SJCRH30 (cell line): ENCODE measurements around the gene AVPR1A. TPM values are rescaled to one million over a fixed set of nuclear protein-coding genes. Genes with fewer than 3 reads are reported as not detected.

Experiments used
- DNase-seq, 2 experiments: peaks; one replicate each; pipeline ENCODE4 v3.0.0-alpha.2; 2015 to 2020
- H3K27ac ChIP-seq: fragments of 250-450 bp; sonication (Bioruptor Pico); 2 replicates; pipeline ENCODE4 v1.5.1; 2020; ENCODE audit warnings: mild to moderate bottlenecking, moderate library complexity
- H3K27me3 ChIP-seq: fragments of 250-450 bp; sonication (Bioruptor Pico); 2 replicates; pipeline ENCODE4 v1.5.1; 2020; ENCODE audit warnings: mild to moderate bottlenecking, moderate library complexity
- H3K36me3 ChIP-seq: fragments of 250-450 bp; sonication (Bioruptor Pico); 2 replicates; pipeline ENCODE4 v1.5.1; 2020; ENCODE audit warnings: mild to moderate bottlenecking, moderate library complexity
- H3K4me1 ChIP-seq: fragments of 250-450 bp; sonication (Bioruptor Pico); 2 replicates; pipeline ENCODE4 v1.5.1; 2020; ENCODE audit warnings: mild to moderate bottlenecking, moderate library complexity
- H3K4me3 ChIP-seq: fragments of 250-450 bp; sonication (Bioruptor Pico); 2 replicates; pipeline ENCODE4 v1.5.1; 2020; ENCODE audit warnings: mild to moderate bottlenecking, moderate library complexity
- H3K9me3 ChIP-seq: fragments of 250-450 bp; sonication (Bioruptor Pico); replicated peaks from 2 replicates; pipeline ENCODE4 v1.5.1; 2020; ENCODE audit warnings: mild to moderate bottlenecking, moderate library complexity
- total RNA-seq: library from RNA; depleted of rRNA; stranded (reverse); fragments of >200 nt; shearing (Covaris generic); gene quantifications from 2 replicates; pipeline ENCODE4 v1.2.3, GENCODE V29; 2014; rRNA removed

The AVPR1A gene
- total RNA-seq, 1 experiment from 2014 or later, result not detected

DNA sequence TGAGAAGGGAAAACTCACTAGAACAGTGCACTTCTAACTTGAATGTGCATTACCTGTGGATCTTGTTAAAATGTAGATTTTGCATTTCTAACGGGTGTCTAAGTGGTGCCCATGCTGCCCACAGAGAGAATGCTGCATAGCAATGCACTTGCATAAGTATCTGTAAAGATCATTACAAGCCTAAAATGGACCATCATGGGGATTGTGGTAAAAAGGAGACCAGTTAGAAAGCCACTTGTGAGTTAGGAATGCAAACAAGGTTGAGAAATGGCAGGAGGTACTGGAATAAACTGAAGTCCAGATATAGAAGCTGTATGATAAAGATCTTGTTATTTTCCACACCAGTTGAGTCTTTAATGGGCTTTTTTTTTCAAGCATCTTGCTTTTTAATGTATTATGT, 18.8 kb downstream of the AVPR1A start:
- Histone ChIP-seq H3K4me3 (no peak overlapping the region), H3K9me3 (no peaks in the 10 kb centered on the region), H3K27me3 (no peaks in the 10 kb centered on the region), H3K4me1 (no peaks in the 10 kb centered on the region), H3K36me3 (no peaks in the 10 kb centered on the region), H3K27ac (no peak overlapping the region)
- DNase-seq, result no peak

DNA sequence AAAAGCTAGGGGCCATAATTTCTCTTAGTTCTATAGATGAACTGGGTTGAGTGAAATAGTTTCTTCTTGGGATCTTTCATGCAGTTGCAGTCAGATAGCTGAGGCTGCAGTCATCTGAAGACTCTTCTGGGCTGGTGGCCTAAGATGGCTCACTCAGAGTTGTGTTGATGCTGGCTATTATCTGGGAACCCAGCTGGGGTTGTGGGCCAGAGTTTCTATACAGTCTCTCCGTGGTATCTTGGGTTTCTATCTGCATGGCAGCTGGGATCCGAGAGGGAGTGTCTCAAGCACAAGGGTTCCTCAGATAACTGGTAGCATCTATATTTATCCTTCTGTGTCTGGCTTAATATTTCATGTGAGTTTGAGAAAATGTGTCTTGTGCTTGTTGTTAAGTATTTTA, 21.1 kb downstream of the AVPR1A start:
- Histone ChIP-seq H3K4me1 (no peaks in the 10 kb centered on the region), H3K4me3 (no peak overlapping the region), H3K36me3 (no peaks in the 10 kb centered on the region), H3K27me3 (no peaks in the 10 kb centered on the region), H3K27ac (no peak overlapping the region), H3K9me3 (no peaks in the 10 kb centered on the region)
- no peak for DNase-seq

DNA sequence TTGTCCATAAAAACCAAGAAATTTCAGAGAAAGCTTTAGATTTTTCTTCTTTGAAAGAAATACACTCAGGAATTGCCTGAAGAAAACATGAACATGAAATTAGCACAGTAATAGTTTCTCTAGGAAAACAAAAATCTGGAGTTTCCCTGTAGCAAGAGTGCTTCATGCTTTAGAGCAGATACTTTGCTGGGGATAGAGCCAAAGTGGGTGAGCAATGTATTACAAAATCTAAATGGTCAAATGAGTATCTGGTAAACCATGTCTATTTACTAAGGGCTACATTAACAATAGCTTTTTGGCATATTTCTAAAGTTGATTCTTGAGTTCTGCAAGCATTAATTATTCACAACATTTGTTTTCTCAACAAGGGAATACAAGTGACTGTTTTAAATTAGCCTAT, 26.2 kb downstream of the AVPR1A start:
- H3K4me1 ChIP-seq, result no peaks in the 10 kb centered on the region
- H3K27ac ChIP-seq, result no peak overlapping the region
- no peak overlapping the region for H3K4me3 ChIP-seq
- no peaks in the 10 kb centered on the region for H3K27me3 ChIP-seq
- no peaks in the 10 kb centered on the region for H3K9me3 ChIP-seq
- no peak for DNase-seq
- no peaks in the 10 kb centered on the region for H3K36me3 ChIP-seq

DNA sequence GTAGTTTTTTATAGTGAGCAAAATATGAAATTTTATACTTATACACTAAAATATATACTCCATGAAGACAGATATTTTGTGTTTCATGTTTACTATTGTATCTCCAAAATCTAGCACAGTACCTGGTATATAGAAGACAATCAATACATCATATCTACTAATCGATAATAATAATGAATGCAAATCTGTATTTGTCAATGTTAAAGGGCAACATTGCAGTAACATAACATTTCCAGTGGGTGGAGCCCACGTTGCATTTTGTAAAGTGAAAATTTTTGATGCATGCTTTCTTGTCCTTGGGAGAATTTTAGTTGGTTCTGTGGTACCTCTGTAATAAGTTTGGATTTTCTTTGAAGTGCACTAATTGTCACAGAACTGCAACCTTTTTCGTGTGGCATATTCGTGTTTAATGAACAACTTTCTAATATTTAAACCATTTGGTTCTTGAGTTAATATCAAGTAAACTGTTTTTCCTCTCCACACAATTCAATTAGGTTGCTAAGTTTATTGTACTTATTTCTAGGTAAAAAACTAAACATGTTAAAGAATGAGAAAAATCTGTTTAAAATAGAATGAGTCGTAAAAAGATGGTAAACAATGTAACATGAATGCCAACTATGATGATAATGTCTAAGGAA, 47.4 kb downstream of the AVPR1A start:
- no peaks in the 10 kb centered on the region for H3K9me3 ChIP-seq
- H3K27ac ChIP-seq, result no peak overlapping the region
- peak in 1 of 2 experiments; percentile 44 for DNase-seq

DNA sequence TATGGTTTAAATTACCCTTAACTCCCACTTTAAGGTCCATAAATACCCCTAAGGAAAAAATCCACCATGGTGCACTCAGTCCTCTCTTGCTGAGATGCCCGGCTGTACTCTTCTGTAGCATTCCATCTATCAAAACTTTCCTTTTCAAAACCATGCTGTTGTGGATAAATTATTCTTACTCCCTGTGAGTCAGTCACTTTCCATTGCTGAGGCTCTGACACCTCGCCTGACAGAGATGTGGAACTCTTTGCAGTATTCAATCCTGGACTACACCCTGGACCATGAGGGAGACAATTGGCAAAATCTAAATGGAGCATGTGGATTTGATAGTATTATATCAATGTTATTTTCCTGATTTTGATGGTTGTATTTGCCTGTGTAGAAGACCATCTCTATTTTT, 49.1 kb downstream of the AVPR1A start:
- Histone ChIP-seq H3K36me3 (no peaks in the 10 kb centered on the region), H3K4me1 (no peaks in the 10 kb centered on the region; the same call in 1 of the 2 replicates), H3K9me3 (no peaks in the 10 kb centered on the region), H3K4me3 (no peak overlapping the region), H3K27ac (no peak overlapping the region), H3K27me3 (no peaks in the 10 kb centered on the region)
- no peak for DNase-seq

More for the DNA sequence above, 47.4 kb downstream of the AVPR1A start:
- Histone ChIP-seq H3K4me3 (no peak overlapping the region), H3K36me3 (no peaks in the 10 kb centered on the region), H3K27me3 (no peaks in the 10 kb centered on the region), H3K4me1 (no peaks in the 10 kb centered on the region)

DNA sequence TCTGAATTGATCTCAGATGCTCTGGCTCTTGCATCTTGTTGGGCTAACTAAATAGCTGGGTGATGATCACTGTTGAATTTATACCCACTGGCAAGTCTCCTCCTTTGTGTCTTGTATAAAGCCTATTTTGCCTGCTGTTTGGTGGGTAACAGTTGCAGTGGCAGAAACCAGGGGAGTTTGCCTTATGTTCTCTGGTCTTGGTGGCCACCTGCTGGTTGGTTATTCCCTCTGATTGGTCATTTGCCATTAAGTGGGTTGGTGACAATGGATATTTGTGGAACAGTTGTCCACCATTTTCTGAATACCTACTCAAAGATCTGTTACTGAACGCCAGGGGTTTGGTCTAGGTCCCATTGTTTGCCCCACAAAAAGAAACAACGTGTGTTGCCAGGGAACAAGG, 52.1 kb downstream of the AVPR1A start:
- Histone ChIP-seq H3K4me3 (no peak overlapping the region), H3K27me3 (no peaks in the 10 kb centered on the region), H3K36me3 (no peaks in the 10 kb centered on the region), H3K9me3 (no peaks in the 10 kb centered on the region), H3K4me1 (no peaks in the 10 kb centered on the region; the same call in 1 of the 2 replicates), H3K27ac (no peak overlapping the region)
- DNase-seq, result peak; percentile 20 to 52

DNA sequence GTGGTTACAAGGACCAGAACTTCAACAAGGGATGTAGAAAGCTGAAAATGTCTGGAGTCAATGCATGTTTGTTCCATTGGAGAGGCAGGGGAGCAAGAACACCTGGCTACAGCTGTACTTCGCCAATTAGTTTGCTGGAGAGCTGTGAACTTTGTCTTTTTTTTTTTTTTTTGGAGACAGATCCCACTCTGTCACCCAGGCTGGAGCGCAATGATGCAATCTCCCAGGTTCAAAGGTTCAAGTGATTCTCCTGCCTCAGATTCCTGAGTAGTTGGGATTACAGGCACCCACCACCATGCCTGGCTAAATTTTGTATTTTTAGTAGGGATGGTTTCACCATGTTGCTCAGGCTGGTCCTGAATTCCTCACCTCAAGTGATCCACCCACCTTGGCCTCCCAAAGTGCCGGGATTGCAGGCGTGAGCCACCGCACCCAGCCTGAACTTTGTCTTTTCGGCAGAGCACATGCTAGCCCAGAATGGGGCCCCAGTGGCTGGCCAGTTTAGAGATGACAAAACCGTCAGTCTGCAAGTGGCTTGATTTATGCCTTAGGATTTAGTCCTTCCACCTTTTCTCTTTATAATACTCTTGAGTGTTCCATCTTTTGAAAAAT, 55.5 kb downstream of the AVPR1A start:
- Histone ChIP-seq H3K4me3 (no peak overlapping the region), H3K9me3 (no peaks in the 10 kb centered on the region), H3K27me3 (no peaks in the 10 kb centered on the region), H3K27ac (no peak overlapping the region), H3K36me3 (no peaks in the 10 kb centered on the region), H3K4me1 (no peaks in the 10 kb centered on the region; the same call in 1 of the 2 replicates)
- no peak for DNase-seq

DNA sequence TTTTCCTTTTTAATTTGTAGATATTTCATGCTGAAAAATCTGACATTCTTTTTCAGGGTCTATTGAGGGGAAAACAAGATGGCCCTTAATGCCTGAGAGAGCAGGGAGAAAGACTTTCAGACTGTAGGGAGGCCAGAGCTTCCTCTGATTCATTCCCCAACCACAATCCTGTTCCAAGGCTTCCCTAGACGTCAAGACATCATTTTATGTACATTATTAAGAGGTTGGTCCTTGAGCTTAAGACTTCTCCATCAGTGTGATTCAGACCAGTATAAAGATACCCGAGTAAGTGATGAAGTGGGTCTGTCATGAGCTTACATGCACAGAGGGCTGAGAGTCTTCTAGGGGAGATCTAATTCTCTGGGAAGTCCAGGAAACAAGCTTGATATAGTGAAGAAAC, 57.3 kb downstream of the AVPR1A start:
- no peak for DNase-seq
- H3K9me3 ChIP-seq, result no peaks in the 10 kb centered on the region
- H3K4me3 ChIP-seq, result no peak overlapping the region
- no peak overlapping the region for H3K27ac ChIP-seq
- no peaks in the 10 kb centered on the region for H3K27me3 ChIP-seq
- no peaks in the 10 kb centered on the region for H3K36me3 ChIP-seq
- H3K4me1 ChIP-seq, result no peaks in the 10 kb centered on the region; the same call in 1 of the 2 replicates

DNA sequence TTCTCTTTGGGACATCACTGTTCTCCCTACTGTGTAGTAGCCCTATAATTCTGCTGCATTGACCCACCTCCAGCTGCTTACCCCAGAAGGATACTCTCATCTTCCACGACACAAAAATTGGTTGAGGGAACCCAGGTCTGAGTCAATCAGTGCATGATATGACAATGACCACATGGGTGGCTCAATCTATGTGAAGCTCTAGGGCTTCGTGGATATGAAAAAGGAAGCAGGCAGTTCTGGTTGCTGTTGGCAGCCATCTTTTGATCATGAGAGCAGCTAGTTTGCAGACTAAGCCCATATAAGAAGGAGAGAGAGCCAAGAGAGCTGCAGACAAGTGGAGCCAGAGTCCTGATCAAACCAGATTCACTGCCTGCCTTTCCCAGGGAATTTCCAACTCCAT, 57.9 kb downstream of the AVPR1A start:
- H3K27me3 ChIP-seq, result no peaks in the 10 kb centered on the region
- H3K9me3 ChIP-seq, result no peaks in the 10 kb centered on the region
- H3K4me3 ChIP-seq, result no peak overlapping the region
- no peaks in the 10 kb centered on the region; the same call in 1 of the 2 replicates for H3K4me1 ChIP-seq
- no peaks in the 10 kb centered on the region for H3K36me3 ChIP-seq
- DNase-seq, result no peak
- H3K27ac ChIP-seq, result no peak overlapping the region

Other genes with a start within 250 kb of the AVPR1A start
- gene PPM1H, start 216.1 kb downstream of the AVPR1A start, total RNA-seq, result 4.1 and 4.3 TPM in 2 replicates